ENCODE data around the gene OR13G1. TPM values are rescaled to one million over a fixed set of nuclear protein-coding genes. Genes with fewer than 3 reads are reported as not detected.

The OR13G1 gene
- total RNA-seq, 1 experiment from 2014 or later: not detected

DNA sequence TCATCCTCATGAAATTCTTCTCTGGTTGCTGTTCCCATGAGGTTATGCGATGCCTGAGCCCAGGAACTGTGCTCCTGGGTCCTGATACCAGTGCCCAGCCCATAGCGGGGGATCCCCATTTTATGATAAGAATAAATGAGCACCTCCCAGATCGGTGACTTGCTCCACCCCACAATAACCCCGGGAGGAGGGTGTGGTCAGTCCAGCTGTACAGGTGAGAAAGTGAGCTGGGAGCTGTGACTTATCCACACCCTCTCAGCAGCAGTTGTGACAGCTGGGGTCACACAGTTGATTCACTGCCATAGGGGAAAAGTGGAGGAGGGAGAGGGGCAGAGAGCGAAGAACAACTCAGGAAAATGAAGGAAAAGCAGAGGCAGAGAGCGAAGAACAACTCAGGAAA is 40.8 kb downstream of the OR13G1 start (continued):
- TF ChIP-seq, protein P1, sequence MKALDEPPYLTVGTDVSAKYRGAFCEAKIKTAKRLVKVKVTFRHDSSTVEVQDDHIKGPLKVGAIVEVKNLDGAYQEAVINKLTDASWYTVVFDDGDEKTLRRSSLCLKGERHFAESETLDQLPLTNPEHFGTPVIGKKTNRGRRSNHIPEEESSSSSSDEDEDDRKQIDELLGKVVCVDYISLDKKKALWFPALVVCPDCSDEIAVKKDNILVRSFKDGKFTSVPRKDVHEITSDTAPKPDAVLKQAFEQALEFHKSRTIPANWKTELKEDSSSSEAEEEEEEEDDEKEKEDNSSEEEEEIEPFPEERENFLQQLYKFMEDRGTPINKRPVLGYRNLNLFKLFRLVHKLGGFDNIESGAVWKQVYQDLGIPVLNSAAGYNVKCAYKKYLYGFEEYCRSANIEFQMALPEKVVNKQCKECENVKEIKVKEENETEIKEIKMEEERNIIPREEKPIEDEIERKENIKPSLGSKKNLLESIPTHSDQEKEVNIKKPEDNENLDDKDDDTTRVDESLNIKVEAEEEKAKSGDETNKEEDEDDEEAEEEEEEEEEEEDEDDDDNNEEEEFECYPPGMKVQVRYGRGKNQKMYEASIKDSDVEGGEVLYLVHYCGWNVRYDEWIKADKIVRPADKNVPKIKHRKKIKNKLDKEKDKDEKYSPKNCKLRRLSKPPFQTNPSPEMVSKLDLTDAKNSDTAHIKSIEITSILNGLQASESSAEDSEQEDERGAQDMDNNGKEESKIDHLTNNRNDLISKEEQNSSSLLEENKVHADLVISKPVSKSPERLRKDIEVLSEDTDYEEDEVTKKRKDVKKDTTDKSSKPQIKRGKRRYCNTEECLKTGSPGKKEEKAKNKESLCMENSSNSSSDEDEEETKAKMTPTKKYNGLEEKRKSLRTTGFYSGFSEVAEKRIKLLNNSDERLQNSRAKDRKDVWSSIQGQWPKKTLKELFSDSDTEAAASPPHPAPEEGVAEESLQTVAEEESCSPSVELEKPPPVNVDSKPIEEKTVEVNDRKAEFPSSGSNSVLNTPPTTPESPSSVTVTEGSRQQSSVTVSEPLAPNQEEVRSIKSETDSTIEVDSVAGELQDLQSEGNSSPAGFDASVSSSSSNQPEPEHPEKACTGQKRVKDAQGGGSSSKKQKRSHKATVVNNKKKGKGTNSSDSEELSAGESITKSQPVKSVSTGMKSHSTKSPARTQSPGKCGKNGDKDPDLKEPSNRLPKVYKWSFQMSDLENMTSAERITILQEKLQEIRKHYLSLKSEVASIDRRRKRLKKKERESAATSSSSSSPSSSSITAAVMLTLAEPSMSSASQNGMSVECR (CRISPR knock-in tag; IDR thresholded peaks at IDR 0.05; ENCODE audit: borderline replicate concordance): no peak
- TF ChIP-seq FOXJ3 (CRISPR knock-in tag; IDR thresholded peaks at IDR 0.05; ENCODE audit: borderline replicate concordance) (no peak), PRRX2 (CRISPR knock-in tag; IDR thresholded peaks at IDR 0.05) (no peak)
- TF ChIP-seq, protein P2, sequence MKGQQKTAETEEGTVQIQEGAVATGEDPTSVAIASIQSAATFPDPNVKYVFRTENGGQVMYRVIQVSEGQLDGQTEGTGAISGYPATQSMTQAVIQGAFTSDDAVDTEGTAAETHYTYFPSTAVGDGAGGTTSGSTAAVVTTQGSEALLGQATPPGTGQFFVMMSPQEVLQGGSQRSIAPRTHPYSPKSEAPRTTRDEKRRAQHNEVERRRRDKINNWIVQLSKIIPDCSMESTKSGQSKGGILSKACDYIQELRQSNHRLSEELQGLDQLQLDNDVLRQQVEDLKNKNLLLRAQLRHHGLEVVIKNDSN (CRISPR knock-in tag; IDR thresholded peaks at IDR 0.05): no peak

DNA sequence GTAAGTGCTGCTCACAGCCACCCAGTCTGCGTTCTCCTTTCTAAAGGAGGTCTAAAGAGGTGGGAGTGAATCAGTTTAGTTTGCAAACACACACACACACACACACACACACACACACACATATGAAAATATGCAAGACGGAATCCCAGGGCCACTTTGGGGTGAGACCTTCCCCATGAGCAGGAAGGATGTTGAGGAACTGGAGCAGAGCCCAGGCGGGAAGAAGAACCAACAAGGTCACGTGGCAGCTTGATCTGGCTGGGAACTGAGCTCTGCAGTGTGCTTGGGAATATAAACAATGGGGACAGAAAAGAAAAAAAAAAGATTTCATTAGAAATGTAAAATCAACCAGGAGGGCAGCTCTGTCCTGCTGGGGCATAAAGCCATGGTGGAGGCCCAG is 41.5 kb downstream of the OR13G1 start:
- CTCF ChIA-PET: no interaction called here
- POLR2A ChIA-PET: no interaction called here
- Mint-ChIP-seq H3K4me3 (no peak overlapping the region), H3K9me3 (peaks cover 16% of the 10 kb centered on the region), H3K36me3 (no peaks in the 10 kb centered on the region), H3K27ac (no peak overlapping the region), H3K4me1 (peaks cover 18% of the 10 kb centered on the region), H3K27me3 (ENCODE audit: low read depth) (peaks cover 43% of the 10 kb centered on the region)
- ATAC-seq (no peak), DNase-seq (ENCODE audit: low spot score) (no peak)
- TF ChIP-seq, protein P3, sequence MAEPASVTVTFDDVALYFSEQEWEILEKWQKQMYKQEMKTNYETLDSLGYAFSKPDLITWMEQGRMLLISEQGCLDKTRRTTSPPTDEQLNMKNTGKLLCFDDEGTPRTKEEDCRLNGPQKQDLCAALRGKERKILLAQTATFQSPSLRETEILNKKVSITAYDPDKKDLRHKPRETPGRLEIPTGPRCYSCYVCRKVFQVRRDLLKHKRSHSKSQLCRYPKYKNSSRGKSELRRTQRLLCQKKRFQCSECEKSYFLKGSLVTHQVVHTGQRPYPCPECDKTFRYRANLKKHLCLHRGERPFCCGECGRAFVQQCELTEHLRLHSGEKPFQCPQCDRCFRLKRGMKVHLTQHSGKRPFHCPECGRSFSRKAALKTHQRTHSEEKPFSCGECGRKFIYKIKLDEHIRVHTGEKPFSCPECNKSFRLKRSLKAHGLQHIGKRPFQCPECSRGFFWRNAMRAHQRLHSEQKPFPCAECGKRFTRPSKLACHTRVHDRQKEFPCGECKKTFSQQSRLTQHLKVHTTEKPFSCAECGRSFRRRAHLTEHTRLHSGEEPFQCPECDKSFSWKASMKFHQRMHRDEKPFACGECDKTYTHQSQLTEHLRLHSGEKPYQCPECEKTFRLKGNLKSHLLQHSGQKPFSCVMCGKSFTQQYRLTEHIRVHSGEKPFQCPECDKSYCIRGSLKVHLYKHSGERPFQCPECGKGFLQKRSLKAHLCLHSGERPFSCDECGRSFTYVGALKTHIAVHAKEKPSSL (CRISPR knock-in tag; conservative IDR thresholded peaks at IDR 0.05): no peak
- TF ChIP-seq SMAD4 (CRISPR knock-in tag; IDR thresholded peaks at IDR 0.05) (no peak), SP1 (CRISPR knock-in tag; conservative IDR thresholded peaks at IDR 0.05) (no peak), ELF4 (CRISPR knock-in tag; IDR thresholded peaks at IDR 0.05; ENCODE audit: low read depth) (no peak), FOXP1 (CRISPR knock-in tag; IDR thresholded peaks at IDR 0.05; ENCODE audit: borderline replicate concordance) (no peak), MYBL2 (CRISPR knock-in tag; IDR thresholded peaks at IDR 0.05) (no peak), RORB (CRISPR knock-in tag; IDR thresholded peaks at IDR 0.05) (no peak), ZNF396 (CRISPR knock-in tag; IDR thresholded peaks at IDR 0.05; ENCODE audit: borderline replicate concordance) (no peak), NR2C2 (CRISPR knock-in tag; IDR thresholded peaks at IDR 0.05) (no peak), CBFB (CRISPR knock-in tag; IDR thresholded peaks at IDR 0.05; ENCODE audit: low read depth) (no peak)
- TF ChIP-seq, protein P4, sequence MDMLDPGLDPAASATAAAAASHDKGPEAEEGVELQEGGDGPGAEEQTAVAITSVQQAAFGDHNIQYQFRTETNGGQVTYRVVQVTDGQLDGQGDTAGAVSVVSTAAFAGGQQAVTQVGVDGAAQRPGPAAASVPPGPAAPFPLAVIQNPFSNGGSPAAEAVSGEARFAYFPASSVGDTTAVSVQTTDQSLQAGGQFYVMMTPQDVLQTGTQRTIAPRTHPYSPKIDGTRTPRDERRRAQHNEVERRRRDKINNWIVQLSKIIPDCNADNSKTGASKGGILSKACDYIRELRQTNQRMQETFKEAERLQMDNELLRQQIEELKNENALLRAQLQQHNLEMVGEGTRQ (CRISPR knock-in tag; IDR thresholded peaks at IDR 0.05): no peak
- TF ChIP-seq, protein P5, sequence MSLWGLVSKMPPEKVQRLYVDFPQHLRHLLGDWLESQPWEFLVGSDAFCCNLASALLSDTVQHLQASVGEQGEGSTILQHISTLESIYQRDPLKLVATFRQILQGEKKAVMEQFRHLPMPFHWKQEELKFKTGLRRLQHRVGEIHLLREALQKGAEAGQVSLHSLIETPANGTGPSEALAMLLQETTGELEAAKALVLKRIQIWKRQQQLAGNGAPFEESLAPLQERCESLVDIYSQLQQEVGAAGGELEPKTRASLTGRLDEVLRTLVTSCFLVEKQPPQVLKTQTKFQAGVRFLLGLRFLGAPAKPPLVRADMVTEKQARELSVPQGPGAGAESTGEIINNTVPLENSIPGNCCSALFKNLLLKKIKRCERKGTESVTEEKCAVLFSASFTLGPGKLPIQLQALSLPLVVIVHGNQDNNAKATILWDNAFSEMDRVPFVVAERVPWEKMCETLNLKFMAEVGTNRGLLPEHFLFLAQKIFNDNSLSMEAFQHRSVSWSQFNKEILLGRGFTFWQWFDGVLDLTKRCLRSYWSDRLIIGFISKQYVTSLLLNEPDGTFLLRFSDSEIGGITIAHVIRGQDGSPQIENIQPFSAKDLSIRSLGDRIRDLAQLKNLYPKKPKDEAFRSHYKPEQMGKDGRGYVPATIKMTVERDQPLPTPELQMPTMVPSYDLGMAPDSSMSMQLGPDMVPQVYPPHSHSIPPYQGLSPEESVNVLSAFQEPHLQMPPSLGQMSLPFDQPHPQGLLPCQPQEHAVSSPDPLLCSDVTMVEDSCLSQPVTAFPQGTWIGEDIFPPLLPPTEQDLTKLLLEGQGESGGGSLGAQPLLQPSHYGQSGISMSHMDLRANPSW (CRISPR knock-in tag; conservative IDR thresholded peaks at IDR 0.05; ENCODE audit: low read depth): no peak
- TF ChIP-seq, protein P6, sequence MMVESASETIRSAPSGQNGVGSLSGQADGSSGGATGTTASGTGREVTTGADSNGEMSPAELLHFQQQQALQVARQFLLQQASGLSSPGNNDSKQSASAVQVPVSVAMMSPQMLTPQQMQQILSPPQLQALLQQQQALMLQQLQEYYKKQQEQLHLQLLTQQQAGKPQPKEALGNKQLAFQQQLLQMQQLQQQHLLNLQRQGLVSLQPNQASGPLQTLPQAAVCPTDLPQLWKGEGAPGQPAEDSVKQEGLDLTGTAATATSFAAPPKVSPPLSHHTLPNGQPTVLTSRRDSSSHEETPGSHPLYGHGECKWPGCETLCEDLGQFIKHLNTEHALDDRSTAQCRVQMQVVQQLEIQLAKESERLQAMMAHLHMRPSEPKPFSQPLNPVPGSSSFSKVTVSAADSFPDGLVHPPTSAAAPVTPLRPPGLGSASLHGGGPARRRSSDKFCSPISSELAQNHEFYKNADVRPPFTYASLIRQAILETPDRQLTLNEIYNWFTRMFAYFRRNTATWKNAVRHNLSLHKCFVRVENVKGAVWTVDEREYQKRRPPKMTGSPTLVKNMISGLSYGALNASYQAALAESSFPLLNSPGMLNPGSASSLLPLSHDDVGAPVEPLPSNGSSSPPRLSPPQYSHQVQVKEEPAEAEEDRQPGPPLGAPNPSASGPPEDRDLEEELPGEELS (CRISPR knock-in tag; IDR thresholded peaks at IDR 0.05): no peak
- TF ChIP-seq, protein P2 (CRISPR knock-in tag; IDR thresholded peaks at IDR 0.05): no peak
- TF ChIP-seq, protein P7, sequence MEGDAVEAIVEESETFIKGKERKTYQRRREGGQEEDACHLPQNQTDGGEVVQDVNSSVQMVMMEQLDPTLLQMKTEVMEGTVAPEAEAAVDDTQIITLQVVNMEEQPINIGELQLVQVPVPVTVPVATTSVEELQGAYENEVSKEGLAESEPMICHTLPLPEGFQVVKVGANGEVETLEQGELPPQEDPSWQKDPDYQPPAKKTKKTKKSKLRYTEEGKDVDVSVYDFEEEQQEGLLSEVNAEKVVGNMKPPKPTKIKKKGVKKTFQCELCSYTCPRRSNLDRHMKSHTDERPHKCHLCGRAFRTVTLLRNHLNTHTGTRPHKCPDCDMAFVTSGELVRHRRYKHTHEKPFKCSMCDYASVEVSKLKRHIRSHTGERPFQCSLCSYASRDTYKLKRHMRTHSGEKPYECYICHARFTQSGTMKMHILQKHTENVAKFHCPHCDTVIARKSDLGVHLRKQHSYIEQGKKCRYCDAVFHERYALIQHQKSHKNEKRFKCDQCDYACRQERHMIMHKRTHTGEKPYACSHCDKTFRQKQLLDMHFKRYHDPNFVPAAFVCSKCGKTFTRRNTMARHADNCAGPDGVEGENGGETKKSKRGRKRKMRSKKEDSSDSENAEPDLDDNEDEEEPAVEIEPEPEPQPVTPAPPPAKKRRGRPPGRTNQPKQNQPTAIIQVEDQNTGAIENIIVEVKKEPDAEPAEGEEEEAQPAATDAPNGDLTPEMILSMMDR (IDR thresholded peaks at IDR 0.05): no peak
- TF ChIP-seq, protein P8, sequence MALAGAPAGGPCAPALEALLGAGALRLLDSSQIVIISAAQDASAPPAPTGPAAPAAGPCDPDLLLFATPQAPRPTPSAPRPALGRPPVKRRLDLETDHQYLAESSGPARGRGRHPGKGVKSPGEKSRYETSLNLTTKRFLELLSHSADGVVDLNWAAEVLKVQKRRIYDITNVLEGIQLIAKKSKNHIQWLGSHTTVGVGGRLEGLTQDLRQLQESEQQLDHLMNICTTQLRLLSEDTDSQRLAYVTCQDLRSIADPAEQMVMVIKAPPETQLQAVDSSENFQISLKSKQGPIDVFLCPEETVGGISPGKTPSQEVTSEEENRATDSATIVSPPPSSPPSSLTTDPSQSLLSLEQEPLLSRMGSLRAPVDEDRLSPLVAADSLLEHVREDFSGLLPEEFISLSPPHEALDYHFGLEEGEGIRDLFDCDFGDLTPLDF (CRISPR knock-in tag; IDR thresholded peaks at IDR 0.05): no peak
